Measurements from ENCODE around the gene CACNA1D. TPM values are rescaled to one million over a fixed set of nuclear protein-coding genes. Genes with fewer than 3 reads are reported as not detected.

Gene CACNA1D
- total and polyA plus RNA-seq, 9 of the 15 experiments (the other 6 are each of a cell fraction or from before 2014, with no cell fraction given) = 0.29 TPM; not detected in 8

GRCh38 chr3:53671192-53671960 is 177.0 kb downstream of the CACNA1D start:
- DNase-seq (ENCODE audit: extremely low read depth in 1 of 4, low spot score in 3 of 4) (no peak), FAIRE-seq (no peak), ATAC-seq (no peak)
- TF ChIP-seq ZBTB9 (CRISPR knock-in tag; IDR thresholded peaks at IDR 0.05) (no peak), DIDO1 (tag; IDR thresholded peaks at IDR 0.05; ENCODE audit: low read depth) (no peak), KDM2B (CRISPR knock-in tag; IDR thresholded peaks at IDR 0.05) (no peak), ELF1 (tag; IDR thresholded peaks at IDR 0.05) (no peak), SNIP1 (IDR thresholded peaks at IDR 0.05; ENCODE audit: low read depth) (no peak), FOXA3 (CRISPR knock-in tag; conservative IDR thresholded peaks at IDR 0.05 in 1 of 2, IDR thresholded peaks at IDR 0.05 in 1 of 2) (no peak), KAT2B (IDR thresholded peaks at IDR 0.05; ENCODE audit: low read depth, low read length) (no peak), ZNF644 (tag; IDR thresholded peaks at IDR 0.05; ENCODE audit: low read depth) (no peak), FOXK2 (conservative IDR thresholded peaks at IDR 0.05 in 1 of 2, IDR thresholded peaks at IDR 0.05 in 1 of 2; ENCODE audit: low read depth in 2 of 2) (no peak)
- TF ChIP-seq, protein P1, sequence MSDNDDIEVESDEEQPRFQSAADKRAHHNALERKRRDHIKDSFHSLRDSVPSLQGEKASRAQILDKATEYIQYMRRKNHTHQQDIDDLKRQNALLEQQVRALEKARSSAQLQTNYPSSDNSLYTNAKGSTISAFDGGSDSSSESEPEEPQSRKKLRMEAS (CRISPR knock-in tag; IDR thresholded peaks at IDR 0.05) = no peak
- 0% methylated on average over 4 of the region's 5 CpGs for WGBS (ENCODE audit: insufficient coverage, low coverage, missing lambda C conversion rate)
- Histone ChIP-seq H4K20me1 (replicated peaks; ENCODE audit: control insufficient read depth, insufficient read depth, low read length) (no peaks in the 10 kb centered on the region), H3K27ac (ENCODE audit: extremely low read depth, low read depth, low read length) (no peak overlapping the region), H3K79me2 (ENCODE audit: control insufficient read depth, insufficient read depth, low read length) (no peaks in the 10 kb centered on the region), H3K4me1 (replicated peaks in 1 of 2; ENCODE audit: control insufficient read depth in 2 of 2, insufficient read depth in 2 of 2, low read length in 2 of 2) (no peaks in the 10 kb centered on the region), H3K9ac (ENCODE audit: insufficient read depth in 1 of 2, low read depth in 2 of 2, low read length in 2 of 2) (no peak overlapping the region), H3K36me3 (ENCODE audit: control insufficient read depth, insufficient read depth, low read length) (no peaks in the 10 kb centered on the region), H3K27me3 (ENCODE audit: control insufficient read depth in 2 of 2, insufficient read depth in 2 of 2, low read length in 2 of 2) (peaks cover 0 to 12% of the 10 kb centered on the region in 2 experiments; a peak in 3 of 5 replicates), H3K4me3 (no peak overlapping the region), H2AFZ (ENCODE audit: low read depth, low read length) (no peak overlapping the region), H3K9me3 (replicated peaks; ENCODE audit: control insufficient read depth, insufficient read depth, low read depth, low read length) (no peaks in the 10 kb centered on the region), H3K4me2 (ENCODE audit: insufficient read depth, low read length) (no peak overlapping the region), H3K9me1 (ENCODE audit: control insufficient read depth, insufficient read depth, low read length) (no peaks in the 10 kb centered on the region)
- ChIA-PET CTCF (ENCODE audit: low intra/inter-chr PET ratio) (no interaction called here), POLR2A (no interaction called here)
- no TSS peak for BruUV-seq (replicated peaks)
- intact Hi-C loops (cut with micrococcal nuclease) = loop anchor here (10.0 kb wide), 1 partner anchor 253 kb away; no protein-coding TSS in a partner anchor
- in situ Hi-C loops (cut with MboI) = no loop called here

All from K562 (cell line).